GM10847 (cell line): ENCODE results near the gene MRGPRG.

Experiments used
- POLR2A ChIP-seq: IDR thresholded peaks from 2 replicates; pipeline ENCODE4 v1.6.1; 2011; ENCODE audit not compliant: insufficient read length; ENCODE audit errors: extremely low read depth

Gene MRGPRG

GRCh38 chr11:3218483-3219280, at the start of gene MRGPRG:
Gene MRGPRG (minus strand): TSS chr11:3218813. CDS start chr11:3218813, 0 bp downstream.
- no peak for TF ChIP-seq POLR2A

- no peak for TF ChIP-seq POLR2A
Observed at GRCh38 chr11:3245071-3245470, 26.5 kb upstream of the MRGPRG start.

- no peak for TF ChIP-seq POLR2A
Observed at GRCh38 chr11:3243880-3244279, 25.3 kb upstream of the MRGPRG start.

- TF ChIP-seq POLR2A: no peak
Observed at GRCh38 chr11:3237119-3237518, 18.5 kb upstream of the MRGPRG start.

- TF ChIP-seq POLR2A: no peak
Observed at GRCh38 chr11:3234846-3235245, 16.2 kb upstream of the MRGPRG start.

- no peak for TF ChIP-seq POLR2A
Observed at GRCh38 chr11:3232956-3233355, 14.3 kb upstream of the MRGPRG start.

- no peak for TF ChIP-seq POLR2A
Observed at GRCh38 chr11:3231851-3232744, 13.5 kb upstream of the MRGPRG start, which contains the start of gene MRGPRE. Gene MRGPRE (minus strand): TSS chr11:3232417. CDS start chr11:3228799, 3,618 bp downstream.

GRCh38 chr11:3231550-3231850, 12.9 kb upstream of the MRGPRG start:
- no peak for TF ChIP-seq POLR2A

GRCh38 chr11:3230636-3231549, 12.3 kb upstream of the MRGPRG start:
- no peak for TF ChIP-seq POLR2A

- no peak for TF ChIP-seq POLR2A
Observed at GRCh38 chr11:3229673-3230630, 11.3 kb upstream of the MRGPRG start.

GRCh38 chr11:3228445-3228829, 9.8 kb upstream of the MRGPRG start:
- TF ChIP-seq POLR2A: no peak

GRCh38 chr11:3227568-3228444, 9.2 kb upstream of the MRGPRG start:
- TF ChIP-seq POLR2A: no peak
